Osteocyte (in vitro differentiated cells): ENCODE results near the gene PAH. TPM values are rescaled to one million over a fixed set of nuclear protein-coding genes. Genes with fewer than 3 reads are reported as not detected.

Source experiments
- DNase-seq: peaks from one replicate; pipeline ENCODE4 v3.0.0; 2021; ENCODE audit warnings: mixed read lengths; ENCODE audit not compliant: unreplicated experiment; ENCODE audit errors: extremely low spot score
- H3K27ac Mint-ChIP-seq: one replicate; pipeline ENCODE4 v1.8.0; 2021; ENCODE audit warnings: mild to moderate bottlenecking, mixed read lengths; ENCODE audit not compliant: unreplicated experiment
- H3K27me3 Mint-ChIP-seq: one replicate; pipeline ENCODE4 v1.8.0; 2021; ENCODE audit warnings: mixed read lengths; ENCODE audit not compliant: unreplicated experiment
- H3K36me3 Mint-ChIP-seq: one replicate; pipeline ENCODE4 v1.8.0; 2021; ENCODE audit warnings: mixed read lengths; ENCODE audit not compliant: unreplicated experiment
- H3K4me1 Mint-ChIP-seq: one replicate; pipeline ENCODE4 v1.8.0; 2021; ENCODE audit warnings: mixed read lengths; ENCODE audit not compliant: unreplicated experiment
- H3K4me3 Mint-ChIP-seq: one replicate; pipeline ENCODE4 v1.8.0; 2021; ENCODE audit warnings: mild to moderate bottlenecking, moderate library complexity, mixed read lengths; ENCODE audit not compliant: unreplicated experiment
- H3K9me3 Mint-ChIP-seq: one replicate; pipeline ENCODE4 v1.8.0; 2021; ENCODE audit warnings: mixed read lengths; ENCODE audit not compliant: unreplicated experiment
- CTCF ChIP-seq: fragments of 200-600 bp; sonication (generic); IDR thresholded peaks from 2 replicates; pipeline ENCODE4 v1.5.0; 2021; ENCODE audit warnings: antibody characterized with exemption, mild to moderate bottlenecking, moderate library complexity
- total RNA-seq: library from RNA; stranded (reverse); gene quantifications from 2 replicates; pipeline ENCODE4 v1.2.1, GENCODE V29; 2021

PAH gene
- total RNA-seq, 1 donor from 2014 or later: not detected

GRCh38 chr12:102900389-102900788 lies 16.7 kb downstream of the PAH start:
- no peaks in the 10 kb centered on the region for H3K36me3 Mint-ChIP-seq
- TF ChIP-seq CTCF: no peak
- no peaks in the 10 kb centered on the region for H3K27me3 Mint-ChIP-seq
- H3K27ac Mint-ChIP-seq: no peak overlapping the region
- no peak overlapping the region for H3K4me3 Mint-ChIP-seq
- DNase-seq: no peak
- H3K4me1 Mint-ChIP-seq: no peaks in the 10 kb centered on the region
- H3K9me3 Mint-ChIP-seq: no peaks in the 10 kb centered on the region

GRCh38 chr12:102896067-102896466 lies 21.0 kb downstream of the PAH start:
- no peaks in the 10 kb centered on the region for H3K27me3 Mint-ChIP-seq
- no peak overlapping the region for H3K4me3 Mint-ChIP-seq
- H3K4me1 Mint-ChIP-seq: no peaks in the 10 kb centered on the region
- no peak for TF ChIP-seq CTCF
- no peaks in the 10 kb centered on the region for H3K36me3 Mint-ChIP-seq
- H3K9me3 Mint-ChIP-seq: no peaks in the 10 kb centered on the region
- no peak overlapping the region for H3K27ac Mint-ChIP-seq
- no peak for DNase-seq

- no peak overlapping the region for H3K27ac Mint-ChIP-seq
- no peak for TF ChIP-seq CTCF
Measured at GRCh38 chr12:102891756-102892155, 25.3 kb downstream of the PAH start.

GRCh38 chr12:102888511-102888910 lies 28.5 kb downstream of the PAH start:
- H3K9me3 Mint-ChIP-seq: no peaks in the 10 kb centered on the region
- no peak overlapping the region for H3K27ac Mint-ChIP-seq
- H3K4me3 Mint-ChIP-seq: no peak overlapping the region
- H3K27me3 Mint-ChIP-seq: no peaks in the 10 kb centered on the region
- no peaks in the 10 kb centered on the region for H3K4me1 Mint-ChIP-seq
- H3K36me3 Mint-ChIP-seq: no peaks in the 10 kb centered on the region
- DNase-seq: no peak
- no peak for TF ChIP-seq CTCF

More at GRCh38 chr12:102891756-102892155, 25.3 kb downstream of the PAH start:
- Mint-ChIP-seq H3K9me3 (no peaks in the 10 kb centered on the region), H3K4me3 (no peak overlapping the region), H3K36me3 (no peaks in the 10 kb centered on the region), H3K4me1 (no peaks in the 10 kb centered on the region), H3K27me3 (no peaks in the 10 kb centered on the region)
- DNase-seq: no peak

GRCh38 chr12:102885043-102885932 lies 31.8 kb downstream of the PAH start:
- TF ChIP-seq CTCF: no peak
- no peak for DNase-seq

More at GRCh38 chr12:102885043-102885932, 31.8 kb downstream of the PAH start:
- Mint-ChIP-seq H3K27ac (no peak overlapping the region), H3K9me3 (no peaks in the 10 kb centered on the region), H3K4me1 (no peaks in the 10 kb centered on the region), H3K36me3 (no peaks in the 10 kb centered on the region), H3K27me3 (no peaks in the 10 kb centered on the region), H3K4me3 (no peak overlapping the region)
